K562 (cell line): Measurements from ENCODE around the gene TCF12. TPM values are rescaled to one million over a fixed set of nuclear protein-coding genes. Genes with fewer than 3 reads are reported as not detected.

Source experiments
- FOS ChIP-seq: IDR thresholded peaks from 3 replicates; pipeline ENCODE4 v1.6.1; 2011; ENCODE audit not compliant: insufficient read length; ENCODE audit errors: extremely low read depth
- HMG20B ChIP-seq: fragments of 250-450 bp; sonication (Bioruptor Pico); IDR thresholded peaks from 2 replicates; pipeline ENCODE4 v1.5.0; 2021; ENCODE audit warnings: mild to moderate bottlenecking
- HNRNPK ChIP-seq: fragments of 200-400 bp; formaldehyde crosslinking; IDR thresholded peaks from one replicate; pipeline ENCODE4 v1.6.1; 2018; ENCODE audit warnings: mild to moderate bottlenecking, low read depth, low read length; ENCODE audit not compliant: poor library complexity, severe bottlenecking
- KLF6 ChIP-seq: fragments of 250-450 bp; sonication (Bioruptor Pico); IDR thresholded peaks from 2 replicates; pipeline ENCODE4 v1.4.0; 2020; ENCODE audit warnings: mild to moderate bottlenecking, moderate library complexity, borderline replicate concordance
- MCM2 ChIP-seq: fragments of 450-650 bp; IDR thresholded peaks from 2 replicates; pipeline ENCODE4 v1.6.1; 2017; ENCODE audit warnings: low read depth, mild to moderate bottlenecking
- NUFIP1 ChIP-seq: fragments of 450-650 bp; IDR thresholded peaks from 2 replicates; pipeline ENCODE4 v1.6.1; 2018; ENCODE audit not compliant: partially characterized antibody
- SIN3A ChIP-seq, 2 experiments: fragments of 150-350 bp in 1 of 2; IDR thresholded peaks; 2 replicates each; pipeline ENCODE4 v1.6.1; 2011 to 2016; ENCODE audit warnings: borderline replicate concordance in 2 of 2, low read depth in 2 of 2, low read length in 2 of 2, mild to moderate bottlenecking in 2 of 2, moderate library complexity in 2 of 2; ENCODE audit not compliant: control insufficient read depth in 1 of 2
- USF2 ChIP-seq: sonication (generic); formaldehyde crosslinking; IDR thresholded peaks from 2 replicates; pipeline ENCODE4 v1.5.0; 2020; ENCODE audit warnings: missing genetic modification reagents
- ZNF146 ChIP-seq: IDR thresholded peaks from one replicate; pipeline ENCODE4 v1.6.1; 2018; ENCODE audit warnings: missing compliant biosample characterization; ENCODE audit not compliant: unreplicated experiment
- ZNF436 ChIP-seq: fragments of 250-450, 450-650 bp; sonication (Bioruptor Pico); formaldehyde crosslinking; IDR thresholded peaks from 2 replicates; pipeline ENCODE4 v1.7.0; 2020; ENCODE audit warnings: mild to moderate bottlenecking
- ZNF609 ChIP-seq: sonication (generic); formaldehyde crosslinking; IDR thresholded peaks from 2 replicates; pipeline ENCODE4 v1.8.1; 2023; ENCODE audit warnings: missing genetic modification reagents, mild to moderate bottlenecking, borderline replicate concordance
- ZNF780A ChIP-seq: fragments of 250-450 bp; sonication (Bioruptor Pico); IDR thresholded peaks from 2 replicates; pipeline ENCODE4 v1.5.0; 2021; ENCODE audit warnings: mild to moderate bottlenecking
- ZNF79 ChIP-seq: fragments of 250-450 bp; sonication (Bioruptor Pico); IDR thresholded peaks from 2 replicates; pipeline ENCODE4 v1.4.0; 2020; ENCODE audit warnings: low read depth, mild to moderate bottlenecking, moderate library complexity
- ZSCAN32 ChIP-seq: fragments of 450-650 bp; formaldehyde crosslinking; IDR thresholded peaks from 2 replicates; pipeline ENCODE4 v1.4.0; 2020; ENCODE audit warnings: mild to moderate bottlenecking, moderate library complexity
- polyA plus RNA-seq, 8 experiments: library from polyadenylated mRNA; depleted of rRNA in 4 of 8; stranded (reverse) in 5 of 8; unstranded in 3 of 8; fragments of >200 nt; fragmentation: Nextera tagmentation in 2 of 8; fragmentation: Illumina TruSeq in 1 of 8; extraction: Ambion mirVana in 2 of 8; extraction: Trizol in 1 of 8; gene quantifications; 2 replicates each; pipeline versions ENCODE4 v1.2.1 to v1.2.3, GENCODE V29; 2011 to 2014; ENCODE audit warnings: inconsistent platforms in 1 of 8, missing spikeins in 1 of 8
- total RNA-seq, 7 experiments: library from RNA; depleted of rRNA in 6 of 7; stranded (reverse); fragments of >200 nt in 6 of 7; fragmentation: Illumina TruSeq in 2 of 7; extraction: Trizol in 2 of 7; gene quantifications; 2 replicates each; pipeline versions ENCODE4 v1.2.1 to v1.2.3, GENCODE V29; 2011 to 2021; ENCODE audit warnings: low replicate concordance in 1 of 7
- TF ChIP-seq, protein P1 (sequence below): fragments of 450-650 bp; conservative IDR thresholded peaks from 2 replicates; pipeline ENCODE4 v1.6.1; 2016; ENCODE audit warnings: missing genetic modification characterization, low read depth, mild to moderate bottlenecking, control low read depth, missing compliant biosample characterization
- TF ChIP-seq, protein P2 (sequence below): IDR thresholded peaks from 2 replicates; pipeline ENCODE4 v1.6.1; 2011; ENCODE audit not compliant: insufficient read length; ENCODE audit errors: extremely low read depth
- TF ChIP-seq, protein P3 (sequence below): fragments of 450-650 bp; IDR thresholded peaks from 2 replicates; pipeline ENCODE4 v1.6.1; 2017; ENCODE audit warnings: antibody characterized with exemption

TCF12 gene
- total and polyA plus RNA-seq, 9 of the 15 experiments (the other 6 are each of a cell fraction or from before 2014, with no cell fraction given), result 10.5 to 132 (median 52.9) TPM

- TF ChIP-seq, protein P1, sequence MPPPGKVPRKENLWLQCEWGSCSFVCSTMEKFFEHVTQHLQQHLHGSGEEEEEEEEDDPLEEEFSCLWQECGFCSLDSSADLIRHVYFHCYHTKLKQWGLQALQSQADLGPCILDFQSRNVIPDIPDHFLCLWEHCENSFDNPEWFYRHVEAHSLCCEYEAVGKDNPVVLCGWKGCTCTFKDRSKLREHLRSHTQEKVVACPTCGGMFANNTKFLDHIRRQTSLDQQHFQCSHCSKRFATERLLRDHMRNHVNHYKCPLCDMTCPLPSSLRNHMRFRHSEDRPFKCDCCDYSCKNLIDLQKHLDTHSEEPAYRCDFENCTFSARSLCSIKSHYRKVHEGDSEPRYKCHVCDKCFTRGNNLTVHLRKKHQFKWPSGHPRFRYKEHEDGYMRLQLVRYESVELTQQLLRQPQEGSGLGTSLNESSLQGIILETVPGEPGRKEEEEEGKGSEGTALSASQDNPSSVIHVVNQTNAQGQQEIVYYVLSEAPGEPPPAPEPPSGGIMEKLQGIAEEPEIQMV (tag), result no peak
- no peak for TF ChIP-seq ZNF436
- no peak for TF ChIP-seq NUFIP1
- TF ChIP-seq SIN3A (IDR thresholded peaks at IDR 0.05; ENCODE audit: borderline replicate concordance in 2 of 2, control insufficient read depth in 1 of 2, low read depth in 2 of 2, low read length in 2 of 2), result no peak
- TF ChIP-seq ZNF780A (CRISPR knock-in tag), result no peak
- TF ChIP-seq, protein P2, sequence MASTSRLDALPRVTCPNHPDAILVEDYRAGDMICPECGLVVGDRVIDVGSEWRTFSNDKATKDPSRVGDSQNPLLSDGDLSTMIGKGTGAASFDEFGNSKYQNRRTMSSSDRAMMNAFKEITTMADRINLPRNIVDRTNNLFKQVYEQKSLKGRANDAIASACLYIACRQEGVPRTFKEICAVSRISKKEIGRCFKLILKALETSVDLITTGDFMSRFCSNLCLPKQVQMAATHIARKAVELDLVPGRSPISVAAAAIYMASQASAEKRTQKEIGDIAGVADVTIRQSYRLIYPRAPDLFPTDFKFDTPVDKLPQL, result no peak
- TF ChIP-seq ZSCAN32 (CRISPR knock-in tag), result 0 out of 2 replicates have a peak, but pooled peaks have one; percentile 5
- no peak for TF ChIP-seq MCM2
- TF ChIP-seq, protein P3, sequence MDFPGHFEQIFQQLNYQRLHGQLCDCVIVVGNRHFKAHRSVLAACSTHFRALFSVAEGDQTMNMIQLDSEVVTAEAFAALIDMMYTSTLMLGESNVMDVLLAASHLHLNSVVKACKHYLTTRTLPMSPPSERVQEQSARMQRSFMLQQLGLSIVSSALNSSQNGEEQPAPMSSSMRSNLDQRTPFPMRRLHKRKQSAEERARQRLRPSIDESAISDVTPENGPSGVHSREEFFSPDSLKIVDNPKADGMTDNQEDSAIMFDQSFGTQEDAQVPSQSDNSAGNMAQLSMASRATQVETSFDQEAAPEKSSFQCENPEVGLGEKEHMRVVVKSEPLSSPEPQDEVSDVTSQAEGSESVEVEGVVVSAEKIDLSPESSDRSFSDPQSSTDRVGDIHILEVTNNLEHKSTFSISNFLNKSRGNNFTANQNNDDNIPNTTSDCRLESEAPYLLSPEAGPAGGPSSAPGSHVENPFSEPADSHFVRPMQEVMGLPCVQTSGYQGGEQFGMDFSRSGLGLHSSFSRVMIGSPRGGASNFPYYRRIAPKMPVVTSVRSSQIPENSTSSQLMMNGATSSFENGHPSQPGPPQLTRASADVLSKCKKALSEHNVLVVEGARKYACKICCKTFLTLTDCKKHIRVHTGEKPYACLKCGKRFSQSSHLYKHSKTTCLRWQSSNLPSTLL, result no peak
- TF ChIP-seq HMG20B (CRISPR knock-in tag), result no peak
- TF ChIP-seq HNRNPK, result no peak
- TF ChIP-seq FOS, result peak; percentile 38
- no peak for TF ChIP-seq ZNF79
- TF ChIP-seq ZNF609 (CRISPR knock-in tag), result peak; percentile 68; the same call in 1 of the 2 replicates
- no peak for TF ChIP-seq KLF6 (CRISPR knock-in tag)
- TF ChIP-seq USF2 (CRISPR knock-in tag), result peak; percentile 83
- no peak for TF ChIP-seq ZNF146
Measured at GRCh38 chr15:56886932-56887781, 31.3 kb upstream of the TCF12 start (continued).
